ENCODE results near the gene MYO15B.
A peak's percentile ranks its signal among the peaks of the same experiment; 100 is the strongest.

MYO15B gene

DNA sequence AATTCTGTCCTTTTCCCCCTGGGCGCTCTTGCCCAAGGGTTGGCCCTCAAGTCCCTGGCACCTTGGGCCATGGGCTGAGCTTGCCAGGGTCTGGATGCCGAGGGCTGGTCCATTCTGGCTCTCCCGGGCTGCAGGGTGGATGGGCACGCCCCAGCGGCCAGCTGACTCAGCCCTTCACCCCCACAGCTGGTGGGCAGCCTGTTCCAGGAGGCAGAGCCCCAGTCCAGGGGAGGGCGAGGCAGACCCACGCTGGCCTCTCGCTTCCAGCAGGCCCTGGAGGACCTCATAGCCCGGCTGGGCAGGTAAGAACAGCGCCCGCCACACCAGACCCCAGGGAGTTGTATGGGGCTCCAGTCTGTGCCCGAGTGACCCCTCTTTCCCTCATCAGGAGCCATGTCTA lies 15.0 kb downstream of the MYO15B start:
- Histone ChIP-seq H3K9me3 (ENCODE audit: severe bottlenecking) (no peaks in the 10 kb centered on the region), H3K27ac (ENCODE audit: poor library complexity, severe bottlenecking) (no peak overlapping the region), H3K27me3 (ENCODE audit: insufficient read depth, poor library complexity, severe bottlenecking) (no peaks in the 10 kb centered on the region), H3K36me3 (ENCODE audit: low read depth) (no peaks in the 10 kb centered on the region), H3K4me3 (ENCODE audit: severe bottlenecking) (no peak overlapping the region), H3K4me1 (ENCODE audit: insufficient read depth, poor library complexity, severe bottlenecking) (no peaks in the 10 kb centered on the region)
- DNase-seq (ENCODE audit: low spot score) (peak; percentile 63), ATAC-seq (ENCODE audit: low read depth) (no peak)
- TF ChIP-seq, protein P1, sequence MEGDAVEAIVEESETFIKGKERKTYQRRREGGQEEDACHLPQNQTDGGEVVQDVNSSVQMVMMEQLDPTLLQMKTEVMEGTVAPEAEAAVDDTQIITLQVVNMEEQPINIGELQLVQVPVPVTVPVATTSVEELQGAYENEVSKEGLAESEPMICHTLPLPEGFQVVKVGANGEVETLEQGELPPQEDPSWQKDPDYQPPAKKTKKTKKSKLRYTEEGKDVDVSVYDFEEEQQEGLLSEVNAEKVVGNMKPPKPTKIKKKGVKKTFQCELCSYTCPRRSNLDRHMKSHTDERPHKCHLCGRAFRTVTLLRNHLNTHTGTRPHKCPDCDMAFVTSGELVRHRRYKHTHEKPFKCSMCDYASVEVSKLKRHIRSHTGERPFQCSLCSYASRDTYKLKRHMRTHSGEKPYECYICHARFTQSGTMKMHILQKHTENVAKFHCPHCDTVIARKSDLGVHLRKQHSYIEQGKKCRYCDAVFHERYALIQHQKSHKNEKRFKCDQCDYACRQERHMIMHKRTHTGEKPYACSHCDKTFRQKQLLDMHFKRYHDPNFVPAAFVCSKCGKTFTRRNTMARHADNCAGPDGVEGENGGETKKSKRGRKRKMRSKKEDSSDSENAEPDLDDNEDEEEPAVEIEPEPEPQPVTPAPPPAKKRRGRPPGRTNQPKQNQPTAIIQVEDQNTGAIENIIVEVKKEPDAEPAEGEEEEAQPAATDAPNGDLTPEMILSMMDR (IDR thresholded peaks at IDR 0.05; ENCODE audit: poor library complexity, severe bottlenecking) = no peak

DNA sequence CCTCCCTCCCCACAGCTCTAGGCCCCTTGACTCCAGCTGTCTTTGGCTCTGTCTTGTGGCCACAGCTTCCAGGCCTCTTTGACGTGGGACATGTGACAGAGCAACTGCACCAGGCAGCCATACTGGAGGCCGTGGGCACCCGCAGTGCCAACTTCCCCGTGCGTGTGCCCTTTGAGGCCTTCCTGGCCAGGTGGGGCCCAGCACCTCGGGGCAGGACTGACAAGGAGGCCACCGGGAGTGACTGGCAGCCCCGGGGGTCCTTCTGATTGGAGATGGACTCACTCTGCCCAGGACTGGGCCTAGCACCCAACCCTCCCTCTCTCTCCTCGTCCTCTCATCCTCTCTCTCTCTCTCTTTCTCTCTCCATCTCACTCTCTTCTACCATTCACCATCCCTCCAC lies 15.5 kb downstream of the MYO15B start:
- TF ChIP-seq, protein P1 (IDR thresholded peaks at IDR 0.05; ENCODE audit: poor library complexity, severe bottlenecking) = no peak
- H3K4me3 ChIP-seq (ENCODE audit: severe bottlenecking) = no peak overlapping the region
- ATAC-seq (ENCODE audit: low read depth) = no peak
- no peaks in the 10 kb centered on the region for H3K27me3 ChIP-seq (ENCODE audit: insufficient read depth, poor library complexity, severe bottlenecking)
- H3K4me1 ChIP-seq (ENCODE audit: insufficient read depth, poor library complexity, severe bottlenecking) = no peaks in the 10 kb centered on the region
- no peaks in the 10 kb centered on the region for H3K9me3 ChIP-seq (ENCODE audit: severe bottlenecking)
- H3K36me3 ChIP-seq (ENCODE audit: low read depth) = no peaks in the 10 kb centered on the region
- H3K27ac ChIP-seq (ENCODE audit: poor library complexity, severe bottlenecking) = no peak overlapping the region
- DNase-seq (ENCODE audit: low spot score) = no peak

DNA sequence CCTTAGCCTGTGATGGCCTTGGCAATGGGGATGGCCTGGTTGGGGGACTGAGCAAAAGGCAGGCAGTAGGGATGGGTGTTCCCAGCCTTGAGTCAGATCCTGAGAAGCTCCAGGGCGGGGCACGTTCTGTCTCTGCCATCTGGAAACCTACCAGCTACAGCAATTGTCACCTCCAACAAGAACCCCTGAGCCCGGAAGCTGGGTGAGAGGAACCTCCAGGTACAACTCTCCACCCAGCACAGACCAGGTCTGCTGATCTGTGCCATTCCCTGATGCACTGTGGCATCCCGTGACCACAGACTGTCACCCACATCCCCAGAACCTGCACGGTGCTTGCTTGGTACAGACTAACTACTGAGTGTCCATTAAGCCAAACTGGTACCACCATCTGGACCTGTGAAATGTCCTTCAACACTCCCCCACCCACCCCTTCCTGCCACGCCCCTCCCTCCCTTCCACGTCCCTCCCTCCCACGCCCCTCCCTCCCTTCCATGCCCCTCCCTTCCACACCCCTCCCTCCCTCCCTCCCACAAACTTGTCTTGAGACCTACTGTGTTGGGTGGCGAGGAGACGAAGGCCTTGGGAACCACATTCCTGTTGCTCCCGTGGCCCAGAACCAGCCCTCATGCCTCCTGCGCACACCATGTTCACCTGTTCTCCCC lies 16.6 kb downstream of the MYO15B start:
- H3K4me3 ChIP-seq (ENCODE audit: severe bottlenecking) = no peak overlapping the region
- H3K36me3 ChIP-seq (ENCODE audit: low read depth) = no peaks in the 10 kb centered on the region
- DNase-seq (ENCODE audit: low spot score) (peak; percentile 58), ATAC-seq (ENCODE audit: low read depth) (peak; percentile 55; the same call in 2 of the 3 replicates)
- no peaks in the 10 kb centered on the region for H3K9me3 ChIP-seq (ENCODE audit: severe bottlenecking)
- TF ChIP-seq, protein P1 (IDR thresholded peaks at IDR 0.05; ENCODE audit: poor library complexity, severe bottlenecking) = no peak
- no peaks in the 10 kb centered on the region for H3K27me3 ChIP-seq (ENCODE audit: insufficient read depth, poor library complexity, severe bottlenecking)
- no peaks in the 10 kb centered on the region for H3K4me1 ChIP-seq (ENCODE audit: insufficient read depth, poor library complexity, severe bottlenecking)
- H3K27ac ChIP-seq (ENCODE audit: poor library complexity, severe bottlenecking) = no peak overlapping the region

DNA sequence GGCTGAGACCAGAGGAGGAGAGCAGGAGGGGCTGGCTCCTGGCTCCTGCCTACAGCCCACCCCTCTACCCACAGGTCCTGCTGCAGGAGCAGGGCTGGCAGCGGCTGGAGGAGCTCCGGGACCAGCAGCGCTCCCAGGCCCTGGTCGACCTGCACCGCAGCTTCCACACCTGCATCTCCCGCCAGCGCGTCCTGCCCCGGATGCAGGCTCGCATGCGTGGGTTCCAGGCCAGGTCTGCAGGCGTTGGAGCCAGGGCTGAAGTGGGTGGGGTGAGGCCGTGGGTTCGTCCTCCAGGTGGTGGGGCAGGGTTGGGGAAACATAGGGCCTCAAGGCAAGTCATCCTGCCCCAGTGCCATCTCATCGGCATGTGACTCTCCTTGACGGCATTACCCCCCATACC lies 18.2 kb downstream of the MYO15B start:
- no peaks in the 10 kb centered on the region for H3K36me3 ChIP-seq (ENCODE audit: low read depth)
- H3K4me3 ChIP-seq (ENCODE audit: severe bottlenecking) = no peak overlapping the region
- no peaks in the 10 kb centered on the region for H3K27me3 ChIP-seq (ENCODE audit: insufficient read depth, poor library complexity, severe bottlenecking)
- H3K27ac ChIP-seq (ENCODE audit: poor library complexity, severe bottlenecking) = no peak overlapping the region
- no peak for ATAC-seq (ENCODE audit: low read depth)
- no peak for DNase-seq (ENCODE audit: low spot score)
- peaks cover 3% of the 10 kb centered on the region for H3K4me1 ChIP-seq (ENCODE audit: insufficient read depth, poor library complexity, severe bottlenecking)
- no peaks in the 10 kb centered on the region for H3K9me3 ChIP-seq (ENCODE audit: severe bottlenecking)
- TF ChIP-seq, protein P1 (IDR thresholded peaks at IDR 0.05; ENCODE audit: poor library complexity, severe bottlenecking) = no peak

DNA sequence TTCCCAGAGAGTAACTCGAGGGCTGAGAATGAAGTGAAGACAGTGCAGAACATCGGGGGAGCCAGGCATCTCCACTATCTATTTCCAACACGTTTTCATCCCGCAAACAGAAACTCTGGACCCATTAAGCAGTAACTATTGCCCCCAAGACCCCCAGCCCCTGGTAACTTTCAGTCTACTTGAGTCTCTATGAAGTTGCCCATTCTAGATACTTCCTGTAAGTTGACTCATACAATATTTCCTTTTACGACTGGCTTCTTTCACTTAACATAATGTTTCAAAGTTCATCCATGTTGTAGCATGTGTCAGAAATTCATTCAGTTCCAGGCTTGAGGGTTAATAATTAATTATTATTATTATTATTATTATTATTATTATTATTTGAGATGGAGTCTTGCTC lies 19.5 kb downstream of the MYO15B start:
- DNase-seq (ENCODE audit: low spot score) = no peak
- no peak overlapping the region for H3K27ac ChIP-seq (ENCODE audit: poor library complexity, severe bottlenecking)
- peaks cover 5% of the 10 kb centered on the region for H3K4me1 ChIP-seq (ENCODE audit: insufficient read depth, poor library complexity, severe bottlenecking)
- no peak for ATAC-seq (ENCODE audit: low read depth)
- TF ChIP-seq, protein P1 (IDR thresholded peaks at IDR 0.05; ENCODE audit: poor library complexity, severe bottlenecking) = no peak
- H3K9me3 ChIP-seq (ENCODE audit: severe bottlenecking) = no peaks in the 10 kb centered on the region
- no peaks in the 10 kb centered on the region for H3K36me3 ChIP-seq (ENCODE audit: low read depth)
- H3K4me3 ChIP-seq (ENCODE audit: severe bottlenecking) = no peak overlapping the region
- H3K27me3 ChIP-seq (ENCODE audit: insufficient read depth, poor library complexity, severe bottlenecking) = no peaks in the 10 kb centered on the region

Data from RWPE2 (cell line).